Left lung (tissue), 10 donors: ENCODE data around the gene COG4. TPM values are rescaled to one million over a fixed set of nuclear protein-coding genes. Genes with fewer than 3 reads are reported as not detected.
"Not testable (repeated sequence)": the region's sequence is repeated elsewhere in the genome, so short reads cannot be mapped to it uniquely, and the experiment has no call there.

Experiments used
- ATAC-seq: fragments of 200-7000 bp; cut with Tn5 transposase; one replicate; pipeline ENCODE4 v1.9.1; 2020; ENCODE audit warnings: moderate library complexity
- DNase-seq, 4 donors: peaks; one replicate each; pipeline ENCODE4 v3.0.0-alpha.2; 2013 to 2020
- H3K27ac ChIP-seq, 2 donors: fragments of 200-600 bp; sonication (generic) in 1 of 2; one replicate each; pipeline versions ENCODE4 v1.5.0 to v1.8.0; 2020 to 2021
- H3K27me3 ChIP-seq, 2 donors: fragments of 200-600 bp; sonication (generic) in 1 of 2; one replicate each; pipeline versions ENCODE4 v1.5.0 to v1.8.0; 2020 to 2021
- H3K36me3 ChIP-seq, 2 donors: fragments of 200-600 bp; sonication (generic) in 1 of 2; one replicate each; pipeline versions ENCODE4 v1.5.0 to v1.8.0; 2020 to 2021
- H3K4me1 ChIP-seq, 2 donors: fragments of 200-600 bp; one replicate each; pipeline ENCODE4 v1.8.0; 2021
- H3K4me3 ChIP-seq, 2 donors: fragments of 200-600 bp; sonication (generic) in 1 of 2; one replicate each; pipeline versions ENCODE4 v1.5.0 to v1.8.0; 2020 to 2021; ENCODE audit warnings: mild to moderate bottlenecking in 1 of 2
- H3K9me3 ChIP-seq, 2 donors: fragments of 200-600 bp; sonication (generic) in 1 of 2; one replicate each; pipeline versions ENCODE4 v1.5.0 to v1.8.0; 2020 to 2021
- CTCF ChIP-seq, 2 donors: fragments of 200-600 bp; sonication (generic) in 1 of 2; IDR thresholded peaks; one replicate each; pipeline versions ENCODE4 v1.5.0 to v1.8.0; 2021; ENCODE audit warnings: antibody characterized with exemption in 2 of 2
- intact Hi-C, 2 donors: fragments of 100-400 bp; cut with DNase I; formaldehyde crosslinking; loops; one replicate each; pipeline versions ENCODE4 v1.11.2 to v1.14.2; 2022
- polyA plus RNA-seq, 6 donors: library from polyadenylated mRNA; unstranded; fragments of 120-200 nt; gene quantifications; one replicate each; pipeline ENCODE4 v1.2.1, GENCODE V29; 2013; ENCODE audit not compliant: insufficient read length in 6 of 6
- total RNA-seq, 2 donors: library from RNA; stranded (reverse); fragmentation: NEBNext Ultra II Directional; extraction: Animal tissue kit (Norgen Biotek cat#: 25700); gene quantifications; one replicate each; pipeline ENCODE4 v1.2.1, GENCODE V29; 2021
- donor health status: DM: no; HTN: yes; CAD: no.
- donor health status: DM: no; HTN: no; CAD: no.

COG4 gene
- total and polyA plus RNA-seq, 8 donors: 56.0 to 66.7 (median 59.1) TPM

- no peak for ATAC-seq
- H3K36me3 ChIP-seq: peaks cover 6 to 100% of the 10 kb centered on the region in 2 donors
- H3K4me3 ChIP-seq: no peak overlapping the region
- intact Hi-C loops: no loop called here
- H3K27ac ChIP-seq: no peak overlapping the region
- H3K9me3 ChIP-seq: no peaks in the 10 kb centered on the region
- H3K4me1 ChIP-seq: peaks cover 2 to 5% of the 10 kb centered on the region in 2 donors
- DNase-seq: no peak
- TF ChIP-seq CTCF (IDR thresholded peaks at IDR 0.05): no peak
- no peaks in the 10 kb centered on the region for H3K27me3 ChIP-seq
Observed at GRCh38 chr16:70550082-70550481, 26.7 kb upstream of the COG4 start.

DNA sequence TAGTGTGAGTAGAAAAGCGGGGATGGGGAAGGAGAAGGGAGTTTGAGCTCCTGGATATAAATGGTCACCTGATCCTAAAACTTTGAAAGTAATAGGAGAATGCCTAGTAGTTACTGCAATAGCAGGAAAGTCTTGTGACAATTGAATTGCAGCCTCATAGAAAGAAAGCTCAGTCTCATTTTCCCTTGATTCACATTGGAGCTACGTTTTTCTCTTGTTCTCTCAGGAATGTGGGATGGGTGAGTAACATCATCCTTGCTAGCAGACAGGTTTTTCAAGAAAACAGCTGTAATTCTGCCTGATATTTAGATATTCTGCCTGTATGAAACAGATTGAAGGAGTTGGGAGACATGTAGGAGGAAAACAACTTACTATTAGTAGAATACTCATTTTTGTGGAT lies 25.6 kb upstream of the COG4 start:
- Histone ChIP-seq H3K9me3 (no peaks in the 10 kb centered on the region), H3K4me1 (peaks cover 2 to 5% of the 10 kb centered on the region in 2 donors), H3K27ac (no peak overlapping the region), H3K4me3 (no peak overlapping the region), H3K36me3 (peaks cover 0 to 100% of the 10 kb centered on the region in 2 donors), H3K27me3 (no peaks in the 10 kb centered on the region)
- intact Hi-C loops: no loop called here
- TF ChIP-seq CTCF (IDR thresholded peaks at IDR 0.05): no peak
- DNase-seq (no peak), ATAC-seq (no peak)

GRCh38 chr16:70544548-70544947 lies 21.2 kb upstream of the COG4 start:
- intact Hi-C loops: no loop called here
- peaks cover 0 to 12% of the 10 kb centered on the region in 2 donors for H3K4me1 ChIP-seq
- no peaks in the 10 kb centered on the region for H3K9me3 ChIP-seq
- H3K4me3 ChIP-seq: no peak overlapping the region
- peaks cover 0 to 100% of the 10 kb centered on the region in 2 donors for H3K36me3 ChIP-seq
- no peak for TF ChIP-seq CTCF (IDR thresholded peaks at IDR 0.05)
- DNase-seq (no peak), ATAC-seq (no peak)
- no peaks in the 10 kb centered on the region for H3K27me3 ChIP-seq
- no peak overlapping the region for H3K27ac ChIP-seq

- H3K27ac ChIP-seq: no peak overlapping the region
- TF ChIP-seq CTCF (IDR thresholded peaks at IDR 0.05): no peak
- no peaks in the 10 kb centered on the region for H3K27me3 ChIP-seq
- ATAC-seq (no peak), DNase-seq (no peak)
- peaks cover 0 to 12% of the 10 kb centered on the region in 2 donors for H3K4me1 ChIP-seq
- peaks cover 0 to 100% of the 10 kb centered on the region in 2 donors for H3K36me3 ChIP-seq
- intact Hi-C loops: no loop called here
- H3K4me3 ChIP-seq: no peak overlapping the region
- H3K9me3 ChIP-seq: no peaks in the 10 kb centered on the region
Observed at GRCh38 chr16:70540994-70541393, 17.6 kb upstream of the COG4 start.

DNA sequence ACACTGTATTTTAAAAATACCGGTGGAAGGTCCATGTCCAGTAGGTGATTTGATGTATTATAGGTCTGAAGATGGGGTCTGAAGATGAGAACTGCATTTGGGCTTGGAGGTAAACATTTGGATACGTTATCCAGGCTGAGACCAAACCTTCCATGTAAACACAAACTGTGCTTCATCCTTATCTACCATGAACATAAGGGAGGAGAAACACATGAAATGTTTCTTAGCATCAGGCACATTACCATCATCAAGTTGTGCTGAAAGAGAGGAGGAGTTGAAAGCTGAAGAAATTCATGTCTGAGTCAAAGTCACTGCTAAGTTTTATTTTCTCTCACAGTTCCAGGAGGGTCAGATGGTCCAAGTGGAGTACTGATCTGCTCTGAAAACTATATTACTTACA lies 11.6 kb upstream of the COG4 start:
- intact Hi-C loops: no loop called here
- no peak for DNase-seq

GRCh38 chr16:70529954-70530353 lies 6.6 kb upstream of the COG4 start:
- H3K27ac ChIP-seq, H3K4me3 ChIP-seq, DNase-seq, ATAC-seq, H3K27me3 ChIP-seq, H3K9me3 ChIP-seq: not testable (repeated sequence)
- Histone ChIP-seq H3K4me1 (peaks cover 10 to 46% of the 10 kb centered on the region in 2 donors), H3K36me3 (peaks cover 0 to 90% of the 10 kb centered on the region in 2 donors)
- intact Hi-C loops: loop anchor here in 1 of 2 donors (5.0 kb wide), 1 partner anchor 122 kb away; no protein-coding TSS in a partner anchor

More for the DNA sequence above, 11.6 kb upstream of the COG4 start:
- Histone ChIP-seq H3K4me3 (no peak overlapping the region), H3K9me3 (no peaks in the 10 kb centered on the region), H3K4me1 (peaks cover 0 to 2% of the 10 kb centered on the region in 2 donors), H3K36me3 (peaks cover 0 to 100% of the 10 kb centered on the region in 2 donors), H3K27me3 (no peaks in the 10 kb centered on the region), H3K27ac (no peak overlapping the region)
- TF ChIP-seq CTCF (IDR thresholded peaks at IDR 0.05): no peak
- no peak for ATAC-seq
